HepG2 (cell line): ENCODE results near the gene CYP19A1. TPM values are rescaled to one million over a fixed set of nuclear protein-coding genes. Genes with fewer than 3 reads are reported as not detected.

Experiments
- CEBPG ChIP-seq: IDR thresholded peaks from 2 replicates; pipeline ENCODE4 v1.6.1; 2016
- ELF3 ChIP-seq: IDR thresholded peaks from 2 replicates; pipeline ENCODE4 v1.6.1; 2016; ENCODE audit warnings: missing genetic modification reagents, missing compliant biosample characterization
- MAFF ChIP-seq: IDR thresholded peaks from 2 replicates; pipeline ENCODE4 v1.6.1; 2011; ENCODE audit warnings: low read depth, low read length, improper control_type of control experiment
- MTA3 ChIP-seq: sonication (generic); formaldehyde crosslinking; IDR thresholded peaks from 2 replicates; pipeline ENCODE4 v1.4.0; 2020; ENCODE audit warnings: missing genetic modification reagents
- NR3C1 ChIP-seq: sonication (generic); formaldehyde crosslinking; IDR thresholded peaks from 2 replicates; pipeline ENCODE4 v1.4.0; 2020; ENCODE audit warnings: missing genetic modification reagents
- RARA ChIP-seq: IDR thresholded peaks from 2 replicates; pipeline ENCODE4 v1.6.1; 2016; ENCODE audit warnings: missing genetic modification reagents, missing compliant biosample characterization
- SYNCRIP ChIP-seq: fragments of 200-400 bp; formaldehyde crosslinking; IDR thresholded peaks from 2 replicates; pipeline ENCODE4 v1.6.1; 2018; ENCODE audit warnings: mild to moderate bottlenecking, low read depth, low read length; ENCODE audit not compliant: insufficient read depth
- ZFYVE20 ChIP-seq: sonication (generic); formaldehyde crosslinking; IDR thresholded peaks from 2 replicates; pipeline ENCODE4 v1.8.0; 2023; ENCODE audit warnings: low read depth, mild to moderate bottlenecking, moderate library complexity, missing genetic modification reagents, borderline replicate concordance
- ZNF563 ChIP-seq: sonication (generic); formaldehyde crosslinking; IDR thresholded peaks from 2 replicates; pipeline ENCODE4 v1.8.0; 2022; ENCODE audit warnings: mild to moderate bottlenecking, moderate library complexity, missing genetic modification reagents
- ZNF772 ChIP-seq: sonication (generic); formaldehyde crosslinking; IDR thresholded peaks from 2 replicates; pipeline ENCODE4 v1.5.0; 2020; ENCODE audit warnings: mild to moderate bottlenecking, missing genetic modification reagents
- polyA plus RNA-seq, 8 experiments: library from polyadenylated mRNA; depleted of rRNA in 3 of 8; stranded (reverse) in 7 of 8; unstranded in 1 of 8; fragments of >200 nt; fragmentation: Illumina TruSeq in 4 of 8; extraction: Trizol in 4 of 8; gene quantifications; 2 replicates each; pipeline versions ENCODE4 v1.2.1 to v1.2.3, GENCODE V29; 2011 to 2016; ENCODE audit warnings: low read depth in 4 of 8, missing spikeins in 1 of 8, mixed read lengths in 1 of 8; ENCODE audit not compliant: insufficient read depth in 1 of 8
- total RNA-seq, 5 experiments: library from RNA; depleted of rRNA; stranded (reverse); fragments of >200 nt; fragmentation: Illumina TruSeq; extraction: Trizol; gene quantifications; 2 replicates each; pipeline ENCODE4 v1.2.3, GENCODE V29; 2016; ENCODE audit warnings: low read depth in 1 of 5
- TF ChIP-seq, protein P1 (sequence below): IDR thresholded peaks from 2 replicates; pipeline ENCODE4 v1.4.0; 2020; ENCODE audit warnings: mild to moderate bottlenecking, missing genetic modification reagents
- TF ChIP-seq, protein P2 (sequence below), 2 experiments: sonication (generic) in 1 of 2; formaldehyde crosslinking in 1 of 2; IDR thresholded peaks; 2 replicates each; pipeline versions ENCODE4 v1.4.0 to v1.6.1; 2018 to 2020; ENCODE audit warnings: missing genetic modification reagents in 2 of 2, borderline replicate concordance in 1 of 2, low read depth in 1 of 2, mild to moderate bottlenecking in 1 of 2, missing biosample characterization in 1 of 2
- TF ChIP-seq, protein P3 (sequence below): sonication (generic); formaldehyde crosslinking; IDR thresholded peaks from 2 replicates; pipeline ENCODE4 v1.8.0; 2023; ENCODE audit warnings: mild to moderate bottlenecking, missing genetic modification reagents
- TF ChIP-seq, protein P4 (sequence below): sonication (generic); formaldehyde crosslinking; IDR thresholded peaks from 2 replicates; pipeline ENCODE4 v1.5.1; 2020; ENCODE audit warnings: mild to moderate bottlenecking, missing genetic modification reagents, moderate library complexity
- TF ChIP-seq, protein P5 (sequence below): sonication (generic); formaldehyde crosslinking; IDR thresholded peaks from 2 replicates; pipeline ENCODE4 v1.5.0; 2020; ENCODE audit warnings: mild to moderate bottlenecking, missing genetic modification reagents, borderline replicate concordance
- TF ChIP-seq, protein P6 (sequence below): IDR thresholded peaks from 2 replicates; pipeline ENCODE4 v1.6.1; 2016; ENCODE audit warnings: missing compliant biosample characterization, missing genetic modification reagents, borderline replicate concordance

Gene CYP19A1
- total and polyA plus RNA-seq, 2 of the 13 experiments (the other 11 are each of a cell fraction or from before 2014, with no cell fraction given) = 10.9 to 23.0 TPM

DNA sequence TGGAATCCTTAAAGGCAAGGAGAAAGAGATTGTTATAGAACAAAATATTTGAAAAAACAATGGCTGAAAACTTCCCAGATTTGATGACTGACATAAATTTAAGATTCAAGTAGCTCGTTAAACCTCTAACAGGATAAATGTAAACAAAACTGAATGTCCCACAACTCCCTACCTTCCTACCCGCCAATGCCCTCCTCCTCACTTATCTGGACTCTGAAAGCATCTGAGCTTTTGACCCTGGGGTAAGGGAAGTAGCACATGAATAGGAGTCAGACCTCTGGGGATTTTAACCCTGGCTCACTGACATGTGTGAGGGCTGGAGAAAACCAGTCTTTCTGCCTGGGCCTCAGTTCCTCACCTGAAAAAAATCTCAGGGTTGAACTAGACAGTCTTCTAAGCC is 26.9 kb downstream of the CYP19A1 start (continued):
- TF ChIP-seq ELF3 (CRISPR knock-in tag) (peak; percentile 52; the same call in 1 of the 2 replicates), ZNF772 (CRISPR knock-in tag) (no peak), MTA3 (CRISPR knock-in tag) (no peak), CEBPG (CRISPR knock-in tag) (no peak), ZFYVE20 (no peak), MAFF (no peak), ZNF563 (CRISPR knock-in tag) (no peak), NR3C1 (CRISPR knock-in tag) (no peak), RARA (CRISPR knock-in tag) (peak; percentile 72; the same call in 1 of the 2 replicates), SYNCRIP (no peak)
- TF ChIP-seq, protein P1, sequence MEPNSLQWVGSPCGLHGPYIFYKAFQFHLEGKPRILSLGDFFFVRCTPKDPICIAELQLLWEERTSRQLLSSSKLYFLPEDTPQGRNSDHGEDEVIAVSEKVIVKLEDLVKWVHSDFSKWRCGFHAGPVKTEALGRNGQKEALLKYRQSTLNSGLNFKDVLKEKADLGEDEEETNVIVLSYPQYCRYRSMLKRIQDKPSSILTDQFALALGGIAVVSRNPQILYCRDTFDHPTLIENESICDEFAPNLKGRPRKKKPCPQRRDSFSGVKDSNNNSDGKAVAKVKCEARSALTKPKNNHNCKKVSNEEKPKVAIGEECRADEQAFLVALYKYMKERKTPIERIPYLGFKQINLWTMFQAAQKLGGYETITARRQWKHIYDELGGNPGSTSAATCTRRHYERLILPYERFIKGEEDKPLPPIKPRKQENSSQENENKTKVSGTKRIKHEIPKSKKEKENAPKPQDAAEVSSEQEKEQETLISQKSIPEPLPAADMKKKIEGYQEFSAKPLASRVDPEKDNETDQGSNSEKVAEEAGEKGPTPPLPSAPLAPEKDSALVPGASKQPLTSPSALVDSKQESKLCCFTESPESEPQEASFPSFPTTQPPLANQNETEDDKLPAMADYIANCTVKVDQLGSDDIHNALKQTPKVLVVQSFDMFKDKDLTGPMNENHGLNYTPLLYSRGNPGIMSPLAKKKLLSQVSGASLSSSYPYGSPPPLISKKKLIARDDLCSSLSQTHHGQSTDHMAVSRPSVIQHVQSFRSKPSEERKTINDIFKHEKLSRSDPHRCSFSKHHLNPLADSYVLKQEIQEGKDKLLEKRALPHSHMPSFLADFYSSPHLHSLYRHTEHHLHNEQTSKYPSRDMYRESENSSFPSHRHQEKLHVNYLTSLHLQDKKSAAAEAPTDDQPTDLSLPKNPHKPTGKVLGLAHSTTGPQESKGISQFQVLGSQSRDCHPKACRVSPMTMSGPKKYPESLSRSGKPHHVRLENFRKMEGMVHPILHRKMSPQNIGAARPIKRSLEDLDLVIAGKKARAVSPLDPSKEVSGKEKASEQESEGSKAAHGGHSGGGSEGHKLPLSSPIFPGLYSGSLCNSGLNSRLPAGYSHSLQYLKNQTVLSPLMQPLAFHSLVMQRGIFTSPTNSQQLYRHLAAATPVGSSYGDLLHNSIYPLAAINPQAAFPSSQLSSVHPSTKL (CRISPR knock-in tag) = peak; percentile 34; the same call in 1 of the 2 replicates
- TF ChIP-seq, protein P2, sequence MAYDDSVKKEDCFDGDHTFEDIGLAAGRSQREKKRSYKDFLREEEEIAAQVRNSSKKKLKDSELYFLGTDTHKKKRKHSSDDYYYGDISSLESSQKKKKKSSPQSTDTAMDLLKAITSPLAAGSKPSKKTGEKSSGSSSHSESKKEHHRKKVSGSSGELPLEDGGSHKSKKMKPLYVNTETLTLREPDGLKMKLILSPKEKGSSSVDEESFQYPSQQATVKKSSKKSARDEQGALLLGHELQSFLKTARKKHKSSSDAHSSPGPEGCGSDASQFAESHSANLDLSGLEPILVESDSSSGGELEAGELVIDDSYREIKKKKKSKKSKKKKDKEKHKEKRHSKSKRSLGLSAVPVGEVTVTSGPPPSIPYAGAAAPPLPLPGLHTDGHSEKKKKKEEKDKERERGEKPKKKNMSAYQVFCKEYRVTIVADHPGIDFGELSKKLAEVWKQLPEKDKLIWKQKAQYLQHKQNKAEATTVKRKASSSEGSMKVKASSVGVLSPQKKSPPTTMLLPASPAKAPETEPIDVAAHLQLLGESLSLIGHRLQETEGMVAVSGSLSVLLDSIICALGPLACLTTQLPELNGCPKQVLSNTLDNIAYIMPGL (CRISPR knock-in tag; IDR thresholded peaks at IDR 0.05; ENCODE audit: borderline replicate concordance in 1 of 2, low read depth in 1 of 2) = no peak
- TF ChIP-seq, protein P3, sequence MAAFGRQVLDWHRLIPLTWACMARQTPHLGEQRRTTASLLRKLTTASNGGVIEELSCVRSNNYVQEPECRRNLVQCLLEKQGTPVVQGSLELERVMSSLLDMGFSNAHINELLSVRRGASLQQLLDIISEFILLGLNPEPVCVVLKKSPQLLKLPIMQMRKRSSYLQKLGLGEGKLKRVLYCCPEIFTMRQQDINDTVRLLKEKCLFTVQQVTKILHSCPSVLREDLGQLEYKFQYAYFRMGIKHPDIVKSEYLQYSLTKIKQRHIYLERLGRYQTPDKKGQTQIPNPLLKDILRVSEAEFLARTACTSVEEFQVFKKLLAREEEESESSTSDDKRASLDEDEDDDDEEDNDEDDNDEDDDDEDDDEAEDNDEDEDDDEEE (CRISPR knock-in tag) = no peak
- TF ChIP-seq, protein P4, sequence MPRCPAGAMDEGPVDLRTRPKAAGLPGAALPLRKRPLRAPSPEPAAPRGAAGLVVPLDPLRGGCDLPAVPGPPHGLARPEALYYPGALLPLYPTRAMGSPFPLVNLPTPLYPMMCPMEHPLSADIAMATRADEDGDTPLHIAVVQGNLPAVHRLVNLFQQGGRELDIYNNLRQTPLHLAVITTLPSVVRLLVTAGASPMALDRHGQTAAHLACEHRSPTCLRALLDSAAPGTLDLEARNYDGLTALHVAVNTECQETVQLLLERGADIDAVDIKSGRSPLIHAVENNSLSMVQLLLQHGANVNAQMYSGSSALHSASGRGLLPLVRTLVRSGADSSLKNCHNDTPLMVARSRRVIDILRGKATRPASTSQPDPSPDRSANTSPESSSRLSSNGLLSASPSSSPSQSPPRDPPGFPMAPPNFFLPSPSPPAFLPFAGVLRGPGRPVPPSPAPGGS = no peak
- TF ChIP-seq, protein P5, sequence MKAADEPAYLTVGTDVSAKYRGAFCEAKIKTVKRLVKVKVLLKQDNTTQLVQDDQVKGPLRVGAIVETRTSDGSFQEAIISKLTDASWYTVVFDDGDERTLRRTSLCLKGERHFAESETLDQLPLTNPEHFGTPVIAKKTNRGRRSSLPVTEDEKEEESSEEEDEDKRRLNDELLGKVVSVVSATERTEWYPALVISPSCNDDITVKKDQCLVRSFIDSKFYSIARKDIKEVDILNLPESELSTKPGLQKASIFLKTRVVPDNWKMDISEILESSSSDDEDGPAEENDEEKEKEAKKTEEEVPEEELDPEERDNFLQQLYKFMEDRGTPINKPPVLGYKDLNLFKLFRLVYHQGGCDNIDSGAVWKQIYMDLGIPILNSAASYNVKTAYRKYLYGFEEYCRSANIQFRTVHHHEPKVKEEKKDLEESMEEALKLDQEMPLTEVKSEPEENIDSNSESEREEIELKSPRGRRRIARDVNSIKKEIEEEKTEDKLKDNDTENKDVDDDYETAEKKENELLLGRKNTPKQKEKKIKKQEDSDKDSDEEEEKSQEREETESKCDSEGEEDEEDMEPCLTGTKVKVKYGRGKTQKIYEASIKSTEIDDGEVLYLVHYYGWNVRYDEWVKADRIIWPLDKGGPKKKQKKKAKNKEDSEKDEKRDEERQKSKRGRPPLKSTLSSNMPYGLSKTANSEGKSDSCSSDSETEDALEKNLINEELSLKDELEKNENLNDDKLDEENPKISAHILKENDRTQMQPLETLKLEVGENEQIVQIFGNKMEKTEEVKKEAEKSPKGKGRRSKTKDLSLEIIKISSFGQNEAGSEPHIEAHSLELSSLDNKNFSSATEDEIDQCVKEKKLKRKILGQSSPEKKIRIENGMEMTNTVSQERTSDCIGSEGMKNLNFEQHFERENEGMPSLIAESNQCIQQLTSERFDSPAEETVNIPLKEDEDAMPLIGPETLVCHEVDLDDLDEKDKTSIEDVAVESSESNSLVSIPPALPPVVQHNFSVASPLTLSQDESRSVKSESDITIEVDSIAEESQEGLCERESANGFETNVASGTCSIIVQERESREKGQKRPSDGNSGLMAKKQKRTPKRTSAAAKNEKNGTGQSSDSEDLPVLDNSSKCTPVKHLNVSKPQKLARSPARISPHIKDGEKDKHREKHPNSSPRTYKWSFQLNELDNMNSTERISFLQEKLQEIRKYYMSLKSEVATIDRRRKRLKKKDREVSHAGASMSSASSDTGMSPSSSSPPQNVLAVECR (CRISPR knock-in tag) = no peak
- TF ChIP-seq, protein P6, sequence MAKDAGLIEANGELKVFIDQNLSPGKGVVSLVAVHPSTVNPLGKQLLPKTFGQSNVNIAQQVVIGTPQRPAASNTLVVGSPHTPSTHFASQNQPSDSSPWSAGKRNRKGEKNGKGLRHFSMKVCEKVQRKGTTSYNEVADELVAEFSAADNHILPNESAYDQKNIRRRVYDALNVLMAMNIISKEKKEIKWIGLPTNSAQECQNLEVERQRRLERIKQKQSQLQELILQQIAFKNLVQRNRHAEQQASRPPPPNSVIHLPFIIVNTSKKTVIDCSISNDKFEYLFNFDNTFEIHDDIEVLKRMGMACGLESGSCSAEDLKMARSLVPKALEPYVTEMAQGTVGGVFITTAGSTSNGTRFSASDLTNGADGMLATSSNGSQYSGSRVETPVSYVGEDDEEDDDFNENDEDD (CRISPR knock-in tag) = 0 out of 2 replicates have a peak, but pooled peaks have one; percentile 14
